ENCODE data around the gene ZNF710.

The ZNF710 gene

DNA sequence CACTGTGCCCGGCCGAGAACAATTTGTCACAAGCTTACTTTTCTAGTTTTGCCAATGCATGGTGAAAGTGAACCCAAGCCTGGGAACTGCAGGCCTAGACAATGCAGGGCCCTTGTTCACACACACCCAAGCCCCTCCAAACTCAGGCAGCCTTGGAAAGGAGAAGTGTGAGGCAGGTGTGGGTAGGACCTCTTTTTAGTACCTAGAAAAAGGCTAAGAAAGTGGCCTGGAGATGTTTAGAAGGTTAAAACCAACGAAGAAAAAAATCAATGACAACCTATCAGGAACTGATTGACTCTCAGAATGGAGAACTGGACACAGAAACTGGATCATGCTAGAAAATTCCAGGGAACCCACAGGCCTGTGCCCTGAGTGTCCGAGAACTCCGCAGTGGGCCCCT, 82.3 kb downstream of the ZNF710 start:
- no peak for DNase-seq

DNA sequence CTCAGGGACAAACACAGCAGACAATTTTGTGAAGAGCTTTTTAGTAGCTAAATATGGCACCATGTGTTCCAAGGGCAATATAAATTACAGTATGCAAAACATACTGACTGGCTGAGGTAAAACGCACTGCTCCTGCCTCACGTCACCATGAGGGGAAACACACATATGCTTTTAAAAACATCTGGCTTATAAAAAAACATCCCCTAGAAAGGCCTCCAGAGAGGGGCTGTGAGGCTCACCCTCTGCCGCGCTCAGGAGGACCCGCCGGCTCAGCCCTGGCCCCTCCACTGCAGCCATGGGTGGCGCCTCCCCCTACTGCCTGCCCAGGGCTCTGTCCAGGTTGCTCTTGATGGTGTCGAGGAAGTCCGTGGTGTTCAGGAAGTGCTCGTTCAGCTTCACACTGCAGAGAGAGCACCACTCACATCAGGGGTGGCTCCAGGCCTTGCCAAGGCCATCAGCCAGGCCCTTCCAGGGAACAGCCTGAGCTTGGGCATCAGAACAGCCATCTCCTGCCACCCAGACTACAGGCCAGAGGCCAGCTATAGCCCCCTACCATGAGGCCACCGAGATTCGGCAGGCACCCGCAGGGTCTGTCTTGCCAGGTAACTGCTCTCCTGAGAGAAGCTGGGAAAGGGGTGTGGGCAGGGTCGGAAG, 83.0 kb downstream of the ZNF710 start:
- DNase-seq = no peak

DNA sequence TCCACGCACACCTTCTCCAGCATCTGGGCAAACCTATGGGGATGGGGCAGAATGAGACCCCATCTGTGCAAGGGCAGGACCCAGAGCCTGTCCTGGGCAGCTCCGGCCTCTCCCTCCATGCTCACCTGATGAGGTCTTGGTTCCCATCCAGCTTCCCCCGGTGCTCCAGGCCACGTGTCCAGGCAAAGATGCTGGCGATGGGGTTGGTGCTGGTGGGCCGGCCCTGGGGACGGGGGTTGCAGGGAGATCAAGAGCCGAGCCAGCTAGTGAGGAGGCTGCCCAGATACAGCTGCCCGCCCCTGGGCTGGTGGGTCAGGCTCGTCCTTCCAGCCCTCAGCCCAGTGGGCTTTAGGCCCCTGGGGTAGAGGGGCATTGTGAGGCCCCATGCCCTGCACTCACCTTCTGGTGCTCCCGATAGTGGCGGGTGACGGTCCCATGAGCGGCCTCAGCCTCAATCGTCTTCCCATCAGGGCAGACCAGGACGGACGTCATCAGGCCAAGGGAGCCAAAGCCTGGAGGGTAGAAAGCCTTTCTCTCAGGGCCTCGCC, 83.8 kb downstream of the ZNF710 start:
- DNase-seq = no peak

DNA sequence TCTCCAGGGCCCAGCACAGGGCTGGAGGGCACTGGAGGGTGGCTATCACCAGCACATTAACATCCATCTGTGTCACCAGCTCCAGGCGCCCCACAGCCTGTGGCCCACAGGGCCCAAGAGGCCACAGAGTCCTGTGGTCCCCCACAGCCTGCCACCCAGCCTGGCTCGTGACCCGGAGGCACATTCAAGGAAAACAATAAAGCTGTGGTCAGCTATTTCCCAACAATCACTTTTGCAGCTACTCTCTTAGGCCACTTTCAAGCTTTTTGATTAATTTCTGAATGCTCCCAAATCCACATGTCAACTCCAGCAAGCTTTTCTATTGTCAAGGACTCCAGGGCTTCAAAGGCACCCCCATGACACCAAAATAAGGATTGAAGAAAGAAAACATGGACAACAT, 84.4 kb downstream of the ZNF710 start:
- DNase-seq = no peak

DNA sequence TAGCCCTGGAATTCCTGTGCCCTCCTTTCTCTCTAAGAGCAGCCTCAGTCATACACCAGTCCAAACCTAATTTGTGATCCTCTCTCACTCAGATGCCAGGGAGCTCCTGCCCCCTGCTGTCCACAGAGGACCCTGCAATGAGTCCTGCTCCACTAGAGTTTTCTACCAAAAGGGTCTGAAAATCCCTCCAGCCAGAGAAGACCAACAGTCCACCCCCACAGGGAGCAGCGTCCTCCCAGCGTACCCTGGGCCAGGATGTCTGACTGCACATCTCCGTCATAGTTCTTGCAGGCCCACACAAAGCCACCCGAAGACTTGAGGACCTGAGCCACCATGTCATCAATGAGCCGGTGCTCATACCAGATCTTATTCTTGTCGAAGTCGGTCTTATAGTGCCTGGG, 85.7 kb downstream of the ZNF710 start:
- DNase-seq = peak; percentile 68

DNA sequence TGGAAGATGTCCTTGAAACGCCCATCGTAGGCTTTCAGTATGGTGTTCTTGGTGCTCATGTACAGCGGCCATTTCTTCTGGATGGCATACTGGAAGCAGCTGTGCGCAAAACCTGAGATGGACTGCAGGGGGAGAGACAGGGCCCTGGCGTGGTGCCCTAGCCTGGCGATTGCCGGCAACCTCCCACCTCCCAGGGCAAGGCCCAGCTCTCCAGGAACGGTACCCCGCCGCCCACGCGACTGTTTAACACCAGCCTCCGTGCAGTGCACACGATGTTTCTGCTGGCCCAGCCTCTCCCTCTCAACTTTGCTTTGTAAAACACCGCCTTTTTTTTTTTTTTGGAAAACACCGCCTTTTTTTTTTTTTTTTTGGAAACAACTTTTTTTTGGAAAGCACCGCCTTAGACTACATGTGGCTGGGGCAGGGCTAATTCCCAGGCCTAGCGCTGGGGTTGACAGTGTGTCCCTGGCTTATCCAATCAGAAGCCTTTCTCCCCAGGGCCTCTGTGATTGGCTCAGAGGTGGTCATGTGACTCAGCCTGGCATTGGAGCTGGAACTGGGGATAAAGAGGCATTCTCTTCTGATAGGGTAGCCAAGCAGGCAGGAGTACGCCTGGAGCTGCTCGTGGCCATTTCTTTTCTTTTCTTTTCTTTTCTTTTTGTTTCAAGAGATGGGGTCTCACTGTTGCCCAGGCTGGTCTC, 86.5 kb downstream of the ZNF710 start:
- DNase-seq = peak; percentile 22

DNA sequence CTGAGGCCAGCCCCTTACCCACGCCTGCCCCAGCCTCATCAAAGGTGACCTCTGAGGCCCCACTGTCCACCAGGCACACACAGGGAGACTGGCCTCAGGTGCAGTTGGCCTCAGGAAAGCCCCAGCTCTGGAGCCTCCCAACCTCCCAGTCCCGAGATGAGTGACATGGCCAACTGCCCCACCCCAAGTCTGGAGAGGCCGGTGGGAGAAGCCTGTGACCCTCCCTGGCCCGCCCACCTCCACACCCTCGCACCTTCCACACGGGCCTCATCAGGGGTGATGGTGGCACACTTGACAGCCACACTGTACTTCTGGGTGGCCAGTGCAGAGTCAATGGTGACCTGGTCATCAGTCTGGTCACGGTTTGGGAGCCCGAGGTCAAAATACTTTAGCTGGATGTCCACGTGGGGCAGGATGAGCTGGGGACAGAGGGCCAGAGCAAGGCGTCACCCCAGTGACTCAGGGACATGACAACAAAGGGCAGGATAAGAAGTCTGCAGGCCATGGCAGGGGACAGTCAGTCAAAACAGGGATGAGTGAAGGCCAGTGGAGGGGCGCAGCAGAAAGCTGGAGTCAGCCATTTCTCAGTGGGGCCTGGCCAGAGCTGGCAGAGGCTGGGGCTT, 89.2 kb downstream of the ZNF710 start:
- DNase-seq = no peak

DNA sequence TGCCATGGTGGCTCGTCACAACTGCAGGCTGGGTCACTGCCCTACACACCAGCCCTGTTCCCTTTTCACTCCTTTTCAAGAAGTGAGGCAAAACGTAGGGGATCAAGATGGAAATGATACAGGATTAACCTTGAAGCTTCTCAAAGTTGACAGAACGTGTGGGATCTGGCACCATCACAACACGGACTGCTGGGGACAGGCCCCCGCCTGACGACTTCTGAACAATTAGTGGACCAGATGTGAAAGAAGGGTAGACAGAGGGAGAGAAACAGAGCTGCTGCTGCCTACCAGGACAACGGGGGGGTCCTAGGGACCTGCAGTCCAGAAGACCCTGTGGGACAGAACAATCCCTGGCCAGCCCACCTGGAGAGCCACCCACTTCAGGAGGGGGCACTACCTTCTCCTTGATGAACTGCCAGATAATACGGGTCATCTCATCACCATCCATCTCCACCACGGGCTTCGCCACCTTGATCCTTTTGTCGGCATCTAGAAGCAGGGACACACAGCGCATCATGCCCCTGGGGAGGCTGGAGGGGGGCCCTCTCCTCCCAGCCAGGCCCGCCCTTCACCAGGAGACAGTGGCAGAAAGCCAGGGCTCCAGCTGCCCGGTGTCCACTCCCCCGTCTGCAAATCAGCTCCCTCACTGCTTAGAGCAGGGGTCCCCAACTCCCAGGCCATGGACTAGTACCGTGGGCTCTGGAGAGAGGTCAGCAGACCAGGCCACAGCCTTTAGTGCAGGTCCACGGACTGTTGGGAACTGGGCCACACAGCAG, 90.2 kb downstream of the ZNF710 start:
- no peak for DNase-seq

DNA sequence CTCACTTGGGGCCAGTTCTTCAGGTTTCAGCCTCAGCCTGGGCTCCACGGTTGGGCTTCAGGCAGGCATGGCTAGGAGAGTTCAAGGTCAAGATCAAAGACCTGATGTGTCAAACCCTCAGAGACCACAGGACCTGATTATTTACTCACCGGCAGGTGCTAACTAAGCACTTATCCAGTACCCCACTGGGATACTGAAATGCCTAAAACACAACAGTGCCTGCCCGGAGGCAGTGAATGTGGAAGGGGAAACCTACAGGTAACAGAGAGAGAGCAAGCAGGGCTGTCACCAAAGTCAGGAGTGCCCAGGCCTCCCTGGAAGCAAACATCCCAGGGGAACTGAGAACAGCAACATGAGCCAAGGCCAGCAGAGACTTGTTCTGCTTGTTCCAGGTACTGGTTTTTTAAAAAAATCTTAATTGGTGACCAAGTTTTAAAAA, 94.4 kb downstream of the ZNF710 start:
- DNase-seq = peak; percentile 33

DNA sequence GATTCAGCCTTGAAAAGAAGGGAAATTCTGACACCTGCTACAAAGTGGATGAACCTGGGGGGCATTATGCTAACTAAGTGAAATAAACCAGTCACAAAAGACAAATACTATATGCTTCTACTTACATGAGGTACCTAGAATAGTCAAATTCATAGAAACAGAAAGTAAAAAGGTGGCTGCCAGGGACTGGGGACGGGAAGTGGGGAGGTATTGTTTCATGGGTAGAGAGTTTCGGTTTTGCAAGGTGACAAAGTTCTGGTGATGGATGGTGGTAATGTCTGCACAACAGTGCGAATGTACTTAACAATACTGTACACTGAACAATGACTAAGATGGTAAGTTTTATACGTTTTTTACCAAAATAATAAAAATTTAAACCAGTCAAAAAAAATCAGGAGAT, 96.4 kb downstream of the ZNF710 start:
- peak; percentile 68 for DNase-seq

DNA sequence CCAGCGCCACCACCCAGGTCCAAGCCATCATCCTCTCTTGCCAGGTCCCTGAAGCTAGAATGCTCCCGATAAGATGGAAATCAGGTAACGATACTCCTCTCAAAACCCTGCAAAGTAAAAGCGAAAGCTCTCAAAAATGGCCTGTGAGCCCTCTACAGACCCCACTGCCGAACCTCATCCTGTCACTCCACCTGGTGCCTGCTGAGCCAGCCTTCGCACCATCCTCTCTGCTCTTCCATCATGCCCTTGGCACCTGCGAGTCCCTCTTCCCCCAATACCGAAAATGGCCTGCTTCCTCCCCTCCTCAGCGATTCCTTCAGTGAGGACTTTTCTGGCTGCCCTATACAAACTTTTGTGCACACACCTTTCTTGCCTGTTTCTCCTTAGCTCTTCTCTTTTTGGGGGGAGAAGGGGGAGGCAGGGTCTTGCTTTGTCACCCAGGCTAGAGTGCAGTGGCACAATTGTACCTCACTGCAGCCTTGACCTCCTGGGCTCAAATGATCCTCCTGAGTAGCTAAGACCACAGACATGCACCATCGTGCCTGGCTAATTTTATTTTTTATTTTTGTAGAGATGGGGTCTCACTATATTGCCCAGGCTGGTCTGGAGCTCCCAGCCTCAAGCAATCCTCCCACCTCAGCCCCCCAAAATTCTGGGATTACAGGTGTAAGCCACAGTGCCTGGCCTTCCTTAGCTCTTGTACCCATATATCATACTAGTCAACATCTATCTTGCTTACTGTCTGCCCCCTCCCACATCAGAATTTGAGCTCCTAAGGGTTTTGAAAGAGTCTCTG, 98.1 kb downstream of the ZNF710 start:
- DNase-seq = peak; percentile 28

DNA sequence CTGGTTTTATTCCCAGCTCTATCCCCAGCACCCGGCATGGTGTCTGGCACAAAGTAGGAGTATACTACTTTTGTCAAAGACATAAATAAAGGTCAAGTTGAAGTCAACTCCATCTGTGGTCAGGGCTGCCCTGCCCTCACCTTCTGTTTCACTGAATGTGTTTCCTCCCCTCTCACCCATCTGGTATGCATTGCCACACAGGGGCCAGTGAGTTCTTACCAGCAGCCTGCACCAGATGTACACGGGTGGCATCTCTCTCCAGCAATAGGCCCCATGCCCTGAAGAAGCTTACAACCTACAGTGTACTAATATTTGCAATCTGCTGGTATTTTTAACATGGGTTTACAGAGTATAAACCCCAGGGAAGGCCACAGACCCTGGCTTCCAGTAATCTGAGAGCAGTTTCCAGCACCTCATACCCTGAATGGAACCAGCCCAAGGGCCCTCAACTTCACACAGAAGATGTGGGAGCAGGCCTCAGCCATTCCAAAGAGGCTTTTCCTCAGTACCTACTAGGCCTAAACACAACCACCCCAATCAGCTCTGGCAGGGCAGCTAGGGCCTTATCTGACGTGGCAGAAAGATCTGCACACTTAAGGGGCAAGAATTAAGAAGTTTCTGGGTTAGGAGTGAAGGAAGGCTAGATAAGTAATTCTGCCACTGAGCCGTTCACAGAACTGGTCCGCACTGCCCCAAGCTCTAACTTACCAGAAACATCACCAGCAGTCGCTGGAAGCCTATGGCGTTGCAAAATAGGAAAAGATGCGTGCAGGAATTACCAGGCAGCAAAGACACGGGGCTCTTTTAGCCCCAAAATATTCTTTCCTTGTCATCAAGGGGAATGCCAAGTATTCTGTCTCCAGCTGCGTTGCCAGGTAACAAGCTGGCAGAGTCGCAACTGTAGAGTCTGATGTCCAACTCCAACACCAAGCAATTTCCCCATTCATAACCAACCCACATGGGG, 99.0 kb downstream of the ZNF710 start:
- DNase-seq = no peak

DNA sequence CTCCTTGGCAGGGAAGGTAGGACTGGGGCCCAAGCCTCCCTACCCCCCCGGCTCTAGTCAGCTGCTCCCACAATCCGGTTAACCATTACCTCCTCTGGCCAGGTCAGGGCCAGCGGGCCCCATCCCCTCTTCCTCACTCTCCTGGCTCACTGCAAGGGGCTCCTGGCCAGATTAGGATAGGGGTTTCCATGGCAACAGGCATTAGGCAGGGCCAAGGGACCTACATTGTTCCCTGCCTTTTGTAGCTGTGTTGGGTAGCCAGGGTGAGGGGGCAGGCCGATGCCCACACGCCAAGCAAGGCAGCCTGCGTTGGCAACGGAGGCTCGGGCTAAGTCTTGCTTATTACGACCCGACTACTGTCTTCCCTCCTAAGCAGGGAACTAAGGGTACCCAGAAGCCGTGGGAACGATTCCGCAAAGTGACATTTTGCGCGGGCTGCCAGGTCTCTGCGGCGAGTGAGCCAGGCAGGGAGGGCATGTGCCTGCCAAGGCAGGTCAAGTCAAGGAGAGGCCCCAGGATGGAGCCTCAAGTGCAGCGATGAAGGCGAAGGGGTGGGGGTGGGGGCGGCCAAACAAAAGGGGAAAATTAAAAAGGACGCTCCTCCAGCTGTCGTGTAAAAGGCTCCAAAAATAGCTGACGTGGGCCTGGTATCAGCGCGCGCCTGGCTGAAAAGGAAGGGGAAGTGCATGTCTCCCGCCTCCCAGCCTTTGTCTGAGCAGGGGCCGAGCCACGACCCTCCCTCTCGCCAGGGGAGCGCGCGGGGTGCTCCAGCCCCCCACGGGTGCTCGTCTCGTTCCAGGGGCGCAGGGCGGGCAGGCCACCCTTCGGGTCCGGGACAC, 100.2 kb downstream of the ZNF710 start:
- DNase-seq = peak; percentile 46

DNA sequence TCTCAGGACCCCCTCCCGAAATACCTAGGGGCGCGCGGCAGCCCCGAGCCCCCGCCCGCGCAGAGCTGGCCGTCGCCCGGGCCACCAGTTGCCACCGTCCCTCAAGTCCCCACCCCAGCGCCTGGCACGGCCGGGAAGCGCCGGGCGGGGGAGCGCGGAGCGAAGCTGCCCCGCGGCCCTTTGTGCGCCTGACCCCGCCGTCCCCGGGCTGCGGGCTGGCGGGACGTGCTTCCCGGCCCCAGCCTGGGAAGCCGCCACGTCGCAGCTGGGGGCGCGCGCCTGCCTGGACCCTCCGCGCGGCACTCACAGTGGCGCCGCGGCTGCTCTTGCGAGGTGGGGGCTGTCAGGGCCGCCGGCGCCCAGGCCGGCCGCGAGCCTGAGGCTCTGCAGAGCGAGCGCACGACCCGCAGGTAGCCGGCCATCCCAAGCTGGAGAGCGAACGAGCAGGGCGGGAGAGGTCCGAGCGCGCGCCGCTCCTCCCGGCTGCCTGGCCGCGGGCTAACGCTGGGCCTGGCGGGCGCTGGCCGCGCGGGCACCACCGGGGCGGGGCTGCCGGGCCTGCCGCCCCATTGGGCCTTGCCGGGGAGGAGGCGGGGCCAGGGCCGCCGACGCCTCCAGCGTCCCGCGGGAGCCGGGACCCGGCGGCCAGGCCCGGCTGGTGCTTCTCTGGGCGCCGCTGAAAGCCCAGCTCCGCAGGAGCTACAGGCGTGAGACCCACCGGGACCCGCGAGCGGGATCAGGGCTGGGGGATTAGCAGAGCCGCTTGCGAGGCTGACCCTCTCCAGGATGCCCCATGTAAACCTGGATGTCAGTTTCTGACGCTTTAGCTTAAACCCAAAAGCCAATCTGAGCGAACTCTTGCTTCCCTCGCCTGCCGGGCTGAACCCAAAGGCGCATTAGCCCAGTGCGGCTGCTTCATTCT, 101.1 kb downstream of the ZNF710 start, which contains the start of gene IDH2:
Gene IDH2, minus strand, starts transcription at position 500 of the 922 bp plus-strand sequence. Its CDS starts 78 bp downstream, at position 422.
- DNase-seq = peak; percentile 73

DNA sequence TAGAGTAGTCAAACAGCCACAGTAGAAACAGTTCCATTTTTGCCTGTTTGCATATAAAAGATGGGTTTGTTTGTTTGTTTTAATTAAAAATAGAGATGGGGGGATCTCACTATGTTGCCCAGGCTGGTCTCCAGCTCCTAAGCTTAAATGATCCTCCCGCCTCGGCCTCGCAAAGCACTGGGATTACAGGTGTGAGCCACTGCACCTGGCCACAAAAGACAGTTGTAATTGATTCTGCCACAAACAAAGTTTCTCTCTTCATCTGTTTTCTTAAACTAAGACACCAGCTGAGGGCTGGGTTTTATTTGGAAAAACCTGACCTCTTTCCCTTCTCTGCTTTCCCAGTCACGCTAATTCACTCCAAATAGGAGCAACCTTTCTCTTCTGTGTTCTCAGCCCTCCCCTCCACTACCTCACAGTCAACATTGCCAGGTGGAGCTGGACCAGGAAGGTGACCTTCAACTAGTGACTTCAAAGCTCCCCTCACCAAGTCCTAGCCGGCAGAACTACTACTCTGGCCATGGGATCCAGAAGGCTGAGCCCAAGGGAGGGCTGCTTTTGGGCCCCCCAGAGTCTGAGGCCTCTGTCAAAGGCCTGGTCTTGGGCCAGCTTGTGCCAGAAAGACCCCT, 102.7 kb downstream of the ZNF710 start:
- DNase-seq = no peak

DNA sequence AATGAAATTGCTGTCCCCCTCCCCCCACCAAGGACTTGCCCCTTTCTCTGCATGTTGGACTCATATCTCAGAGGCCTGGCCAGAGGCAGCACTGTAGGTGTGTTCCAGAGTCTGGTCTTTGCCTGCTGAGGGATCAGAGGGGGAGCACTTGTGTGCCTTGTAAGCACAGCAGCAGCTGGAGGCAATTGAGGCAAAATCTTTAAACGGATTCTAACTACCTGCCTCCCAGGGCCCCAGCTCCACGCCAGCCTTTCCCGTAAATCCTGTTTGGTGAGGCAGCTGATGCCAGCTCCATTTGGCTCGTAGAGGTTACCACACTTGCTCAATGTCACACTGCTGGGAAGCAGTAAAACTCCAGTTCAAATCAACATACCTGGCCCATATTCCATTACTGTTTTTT, 103.4 kb downstream of the ZNF710 start:
- DNase-seq = no peak

DNA sequence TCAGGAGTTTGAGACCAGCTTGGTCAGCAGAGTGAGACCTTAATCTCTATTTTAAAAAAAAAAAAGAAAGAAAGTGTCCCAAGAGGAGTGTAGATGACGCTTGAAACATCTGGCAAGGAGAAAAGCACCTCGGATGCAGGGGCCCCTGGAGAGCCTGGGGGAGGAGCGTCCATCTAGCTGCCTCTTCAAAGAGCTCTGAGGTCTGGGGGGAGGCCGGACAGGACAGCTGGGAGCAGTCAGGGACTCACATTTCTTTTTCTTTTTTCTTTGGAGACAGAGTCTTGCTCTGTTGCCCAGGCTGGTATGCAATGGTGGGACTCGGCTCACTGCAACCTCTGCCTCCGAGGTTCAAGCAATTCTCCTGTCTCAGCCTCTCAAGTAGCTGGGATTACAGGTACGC, 104.4 kb downstream of the ZNF710 start:
- no peak for DNase-seq

DNA sequence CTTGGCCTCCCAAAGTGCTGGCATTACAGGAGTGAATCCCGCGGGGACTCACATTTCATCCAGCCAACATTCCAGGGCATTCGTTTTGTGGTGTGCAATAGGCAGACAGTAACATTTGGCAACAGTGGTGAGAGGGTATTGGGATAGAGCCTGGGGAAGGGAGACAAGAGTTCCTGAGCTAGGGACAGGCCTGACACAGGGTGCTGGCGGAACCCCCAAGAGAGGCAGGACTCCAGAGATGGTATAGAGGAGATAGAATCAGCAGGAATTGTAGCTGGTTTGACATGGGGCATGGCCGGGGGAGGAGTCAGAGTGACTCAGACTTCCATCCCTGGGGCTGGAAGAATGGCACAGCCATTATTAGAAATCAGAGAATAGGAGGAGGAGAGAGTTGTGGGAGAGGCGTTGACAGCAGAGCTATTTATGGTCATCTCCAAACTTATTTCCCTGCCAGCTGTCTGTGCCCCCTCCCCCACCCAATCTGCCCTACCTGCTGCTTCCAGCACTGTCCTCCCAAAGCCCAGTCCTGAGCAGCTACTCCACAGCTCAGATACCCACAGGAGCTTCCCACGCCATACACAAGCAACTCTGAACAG, 105.5 kb downstream of the ZNF710 start:
- no peak for DNase-seq

Measured in activated naive CD4-positive, alpha-beta T cell treated with Interleukin-2 at 50 U/mL for 16 hours (primary cell).